Panc1 (cell line): ENCODE data around the gene SHISA4. TPM values are rescaled to one million over a fixed set of nuclear protein-coding genes. Genes with fewer than 3 reads are reported as not detected.

ENCODE experiments used
- ATAC-seq: fragments of 200-7000 bp; cut with Tn5 transposase; 2 replicates; pipeline ENCODE4 v1.9.1; 2020; ENCODE audit warnings: mild to moderate bottlenecking, moderate library complexity
- BruUV-seq: library from RNA; stranded (reverse); fragments of 400-500 nt; replicated peaks from 2 replicates; lab custom pipeline; 2021; lab: Mats Ljungman, UMichigan
- CTCF ChIA-PET: fragments of 300-600 bp; sonication (Branson Sonifier 250); formaldehyde crosslinking; loops from one replicate; lab custom pipeline; 2022; ENCODE audit warnings: antibody characterized with exemption; lab: Charles Lee
- POLR2A ChIA-PET: fragments of 300-600 bp; sonication (Branson Sonifier 250); formaldehyde crosslinking; loops from one replicate; lab custom pipeline; 2022; ENCODE audit warnings: antibody characterized with exemption; lab: Charles Lee
- DNase-seq: peaks from one replicate; pipeline ENCODE4 v3.0.0-alpha.2; 2010; ENCODE audit warnings: low read depth, low spot score
- H3K27ac ChIP-seq: 2 replicates; pipeline ENCODE4 v1.5.1; 2011; ENCODE audit warnings: mild to moderate bottlenecking, low read length, inconsistent platforms
- H3K27me3 ChIP-seq: fragments of 200-500 bp; sonication (Bioruptor generic); 2 replicates; pipeline ENCODE4 v1.6.0; 2014; ENCODE audit warnings: low read length, inconsistent platforms; ENCODE audit not compliant: control insufficient read depth, insufficient read depth
- H3K36me3 ChIP-seq: fragments of 200-500 bp; sonication (Bioruptor generic); 2 replicates; pipeline ENCODE4 v1.5.1; 2014; ENCODE audit warnings: inconsistent platforms, mild to moderate bottlenecking, low read length, moderate library complexity; ENCODE audit not compliant: control insufficient read depth, insufficient read depth
- H3K4me1 ChIP-seq: 2 replicates; pipeline ENCODE4 v1.5.1; 2011; ENCODE audit warnings: inconsistent platforms, mild to moderate bottlenecking, low read length, moderate library complexity; ENCODE audit not compliant: control insufficient read depth, insufficient read depth
- H3K4me3 ChIP-seq, 2 experiments: 2 replicates each; pipeline ENCODE4 v1.5.1; 2011 to 2012; ENCODE audit warnings: low read depth in 2 of 2, low read length in 2 of 2, mild to moderate bottlenecking in 2 of 2, inconsistent platforms in 1 of 2, moderate library complexity in 1 of 2
- H3K9me3 ChIP-seq: fragments of 200-500 bp; sonication (Bioruptor generic); 2 replicates; pipeline ENCODE4 v1.5.1; 2014; ENCODE audit warnings: low read depth, mild to moderate bottlenecking, inconsistent platforms, low read length, moderate library complexity; ENCODE audit not compliant: control insufficient read depth, insufficient read depth
- POLR2AphosphoS5 ChIP-seq: IDR thresholded peaks from 2 replicates; pipeline ENCODE4 v1.6.1; 2012; ENCODE audit warnings: mild to moderate bottlenecking, low read depth, low read length, moderate library complexity
- REST ChIP-seq, 2 experiments: IDR thresholded peaks; 2 replicates each; pipeline ENCODE4 v1.6.1; 2011 to 2012; ENCODE audit warnings: low read depth in 2 of 2, control low read depth in 1 of 2, low read length in 1 of 2, mild to moderate bottlenecking in 1 of 2, moderate library complexity in 1 of 2; ENCODE audit not compliant: insufficient read depth in 1 of 2
- SIN3A ChIP-seq: IDR thresholded peaks from 2 replicates; pipeline ENCODE4 v1.6.1; 2012; ENCODE audit warnings: low read depth, mild to moderate bottlenecking, low read length, moderate library complexity, borderline replicate concordance; ENCODE audit not compliant: insufficient read depth
- TCF7L2 ChIP-seq: IDR thresholded peaks from 2 replicates; pipeline ENCODE4 v1.6.1; 2011; ENCODE audit warnings: mild to moderate bottlenecking, low read depth, low read length, inconsistent platforms
- in situ Hi-C: cut with HindIII; loops from 2 replicates; pipeline ENCODE4 v1.10.0; 2016; ENCODE audit warnings: low sequenced_read_pairs, low pct_unique_long_range_greater_than_20kb
- intact Hi-C: fragments of 100-400 bp; cut with micrococcal nuclease; formaldehyde crosslinking; loops from one replicate; pipeline ENCODE4 v1.10.0; 2022; ENCODE audit not compliant: unreplicated experiment
- total RNA-seq: library from RNA; stranded (reverse); gene quantifications from one replicate; pipeline ENCODE4 v1.2.1, GENCODE V29; 2021; ENCODE audit not compliant: unreplicated experiment
- TF ChIP-seq, protein P1 (sequence below): fragments of 450-650 bp; IDR thresholded peaks from 2 replicates; pipeline ENCODE4 v1.5.1; 2017; ENCODE audit warnings: mild to moderate bottlenecking

Gene SHISA4
- total RNA-seq, 1 experiment from 2014 or later = 38.2 TPM

DNA sequence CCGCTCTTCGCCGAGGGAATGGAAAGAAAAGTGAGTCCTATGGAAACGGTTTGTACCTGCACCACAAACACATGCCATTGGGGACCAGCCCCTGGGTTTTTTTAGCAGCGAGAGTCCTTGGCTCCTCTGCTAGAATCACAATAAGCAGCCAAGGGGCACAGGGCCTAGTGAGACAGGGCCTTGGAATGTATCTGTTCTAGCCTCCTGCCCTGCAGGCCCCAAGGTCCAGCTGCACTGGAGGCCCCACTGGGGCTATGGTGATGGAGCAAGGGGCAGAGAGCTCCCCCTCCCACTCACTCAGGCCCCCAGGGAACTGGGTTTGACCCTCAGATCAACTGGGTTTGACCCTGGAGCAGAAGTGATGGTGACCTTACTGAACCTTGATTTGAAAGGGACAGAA lies 14.4 kb downstream of the SHISA4 start:
- H3K4me3 ChIP-seq = no peak overlapping the region
- CTCF ChIA-PET = no interaction called here
- TF ChIP-seq, protein P1, sequence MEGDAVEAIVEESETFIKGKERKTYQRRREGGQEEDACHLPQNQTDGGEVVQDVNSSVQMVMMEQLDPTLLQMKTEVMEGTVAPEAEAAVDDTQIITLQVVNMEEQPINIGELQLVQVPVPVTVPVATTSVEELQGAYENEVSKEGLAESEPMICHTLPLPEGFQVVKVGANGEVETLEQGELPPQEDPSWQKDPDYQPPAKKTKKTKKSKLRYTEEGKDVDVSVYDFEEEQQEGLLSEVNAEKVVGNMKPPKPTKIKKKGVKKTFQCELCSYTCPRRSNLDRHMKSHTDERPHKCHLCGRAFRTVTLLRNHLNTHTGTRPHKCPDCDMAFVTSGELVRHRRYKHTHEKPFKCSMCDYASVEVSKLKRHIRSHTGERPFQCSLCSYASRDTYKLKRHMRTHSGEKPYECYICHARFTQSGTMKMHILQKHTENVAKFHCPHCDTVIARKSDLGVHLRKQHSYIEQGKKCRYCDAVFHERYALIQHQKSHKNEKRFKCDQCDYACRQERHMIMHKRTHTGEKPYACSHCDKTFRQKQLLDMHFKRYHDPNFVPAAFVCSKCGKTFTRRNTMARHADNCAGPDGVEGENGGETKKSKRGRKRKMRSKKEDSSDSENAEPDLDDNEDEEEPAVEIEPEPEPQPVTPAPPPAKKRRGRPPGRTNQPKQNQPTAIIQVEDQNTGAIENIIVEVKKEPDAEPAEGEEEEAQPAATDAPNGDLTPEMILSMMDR = no peak
- TF ChIP-seq REST (IDR thresholded peaks at IDR 0.05; ENCODE audit: insufficient read depth in 1 of 2, low read depth in 2 of 2, low read length in 1 of 2) = no peak
- TF ChIP-seq TCF7L2 = no peak
- no peak for TF ChIP-seq SIN3A
- no peak for TF ChIP-seq POLR2AphosphoS5
- H3K4me1 ChIP-seq = no peaks in the 10 kb centered on the region
- H3K9me3 ChIP-seq = no peaks in the 10 kb centered on the region
- H3K27me3 ChIP-seq = no peaks in the 10 kb centered on the region
- no peaks in the 10 kb centered on the region for H3K36me3 ChIP-seq
- DNase-seq = no peak
- in situ Hi-C loops (no loop called here), intact Hi-C loops (no loop called here)
- no TSS peak for BruUV-seq
- POLR2A ChIA-PET = interaction anchor here (0.6 kb wide), 1 partner anchor 20 kb away, joined by 10 read pairs; no protein-coding TSS in a partner anchor
- no peak overlapping the region for H3K27ac ChIP-seq
- ATAC-seq = no peak

DNA sequence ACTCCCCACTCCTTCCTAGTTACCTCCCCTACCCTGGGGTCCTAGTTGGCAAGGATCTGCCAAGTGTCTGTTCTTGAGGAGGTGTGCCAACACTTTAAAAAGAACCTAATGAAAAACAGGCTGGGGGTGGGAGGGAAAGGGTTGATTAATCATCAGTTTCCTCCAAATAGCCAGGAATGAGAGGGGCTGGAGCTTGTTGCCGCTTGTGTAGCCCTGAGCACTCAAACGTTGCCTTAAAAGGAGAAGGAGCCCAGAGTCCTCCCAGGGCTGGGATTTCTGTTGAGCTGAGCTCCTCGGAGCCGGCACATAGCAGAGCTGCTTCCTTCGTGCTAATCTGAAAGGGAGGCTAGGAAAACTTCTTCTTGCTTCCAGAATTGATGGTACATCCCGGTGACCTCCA lies 15.9 kb downstream of the SHISA4 start:
- DNase-seq = no peak

More for the DNA sequence above, 15.9 kb downstream of the SHISA4 start:
- no peak for ATAC-seq
- no peaks in the 10 kb centered on the region for H3K4me1 ChIP-seq
- BruUV-seq = no TSS peak
- no peak overlapping the region for H3K4me3 ChIP-seq
- POLR2A ChIA-PET = no interaction called here
- in situ Hi-C loops = no loop called here
- H3K27ac ChIP-seq = no peak overlapping the region
- intact Hi-C loops = no loop called here
- no peak for TF ChIP-seq REST (IDR thresholded peaks at IDR 0.05; ENCODE audit: insufficient read depth in 1 of 2, low read depth in 2 of 2, low read length in 1 of 2)
- TF ChIP-seq SIN3A = no peak
- no peak for TF ChIP-seq POLR2AphosphoS5
- TF ChIP-seq TCF7L2 = no peak
- TF ChIP-seq, protein P1 = no peak
- CTCF ChIA-PET = no interaction called here
- H3K9me3 ChIP-seq = no peaks in the 10 kb centered on the region
- no peaks in the 10 kb centered on the region for H3K36me3 ChIP-seq
- no peaks in the 10 kb centered on the region for H3K27me3 ChIP-seq
